Vagina (tissue), 2 donors: Measurements from ENCODE around the gene LRRC10. TPM values are rescaled to one million over a fixed set of nuclear protein-coding genes. Genes with fewer than 3 reads are reported as not detected.
"Not testable (repeated sequence)": the region's sequence is repeated elsewhere in the genome, so short reads cannot be mapped to it uniquely, and the experiment has no call there.

Experiments
- DNase-seq, 2 donors: peaks; one replicate each; pipeline ENCODE4 v3.0.0-alpha.2; 2017; ENCODE audit errors: extremely low spot score in 2 of 2
- H3K27ac ChIP-seq: fragments of 200-600 bp; sonication (generic); one replicate; pipeline ENCODE4 v1.5.1; 2019
- H3K27me3 ChIP-seq: fragments of 200-600 bp; sonication (generic); one replicate; pipeline ENCODE4 v1.5.1; 2019
- H3K36me3 ChIP-seq, 2 donors: fragments of 200-600 bp; sonication (generic); one replicate each; pipeline ENCODE4 v1.5.1; 2017 to 2019
- H3K4me1 ChIP-seq: fragments of 200-600 bp; sonication (generic); one replicate; pipeline ENCODE4 v1.5.1; 2019
- H3K4me3 ChIP-seq, 2 donors: fragments of 200-600 bp; sonication (generic); 1 replicate in 1 of 2; 2 replicates in 1 of 2; pipeline ENCODE4 v1.5.1; 2016 to 2019
- H3K9me3 ChIP-seq: fragments of 200-600 bp; sonication (generic); one replicate; pipeline ENCODE4 v1.5.1; 2019
- POLR2A ChIP-seq, 2 donors: fragments of 450-650 bp; IDR thresholded peaks; one replicate each; pipeline ENCODE4 v1.6.1; 2017; ENCODE audit warnings: antibody characterized with exemption in 2 of 2, mild to moderate bottlenecking in 2 of 2, moderate library complexity in 2 of 2
- POLR2AphosphoS5 ChIP-seq, 2 donors: sonication (generic); formaldehyde crosslinking; IDR thresholded peaks; one replicate each; pipeline ENCODE4 v1.9.0; 2017; ENCODE audit warnings: antibody characterized with exemption in 2 of 2, mild to moderate bottlenecking in 2 of 2, low read depth in 1 of 2; ENCODE audit not compliant: insufficient read depth in 1 of 2
- intact Hi-C: fragments of 100-400 bp; cut with DNase I; formaldehyde crosslinking; loops from one replicate; pipeline ENCODE4 v1.15.1; 2023
- total RNA-seq: library from RNA; depleted of rRNA; stranded (reverse); fragments of >200 nt; gene quantifications from one replicate; pipeline ENCODE4 v1.2.3, GENCODE V29; 2016
- TF ChIP-seq, protein P1 (sequence below), 3 experiments: fragments of 450-650 bp in 2 of 3; fragments of 200-600 bp in 1 of 3; sonication (generic) in 1 of 3; IDR thresholded peaks; one replicate each; pipeline ENCODE4 v1.5.1; 2017 to 2019; ENCODE audit warnings: antibody characterized with exemption in 3 of 3, mild to moderate bottlenecking in 2 of 3, moderate library complexity in 2 of 3

The LRRC10 gene
- total RNA-seq, 1 donor from 2014 or later = not detected

DNA sequence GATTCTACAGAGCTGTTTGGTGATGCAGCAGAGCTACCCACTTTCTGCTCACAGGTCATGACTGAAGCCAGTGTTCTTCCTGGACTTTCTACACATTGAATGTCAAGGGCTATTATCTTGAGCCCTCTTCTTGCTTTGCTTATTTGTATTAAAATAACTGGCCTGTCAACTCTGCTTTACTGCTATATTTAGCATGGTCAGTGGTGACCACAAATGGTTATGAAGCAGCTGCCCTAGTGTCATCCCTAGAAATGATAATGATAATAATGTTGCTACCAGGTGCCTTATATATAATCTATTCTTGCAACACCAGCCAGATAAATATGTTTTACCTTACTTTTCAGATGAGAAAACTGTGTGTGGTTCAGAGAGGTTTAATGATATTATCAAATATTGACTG, 2.6 kb upstream of the LRRC10 start:
- no peaks in the 10 kb centered on the region for H3K4me1 ChIP-seq
- H3K9me3 ChIP-seq = no peaks in the 10 kb centered on the region
- TF ChIP-seq POLR2AphosphoS5 (IDR thresholded peaks at IDR 0.05; ENCODE audit: insufficient read depth in 1 of 2, low read depth in 1 of 2) = no peak
- H3K27ac ChIP-seq = no peak overlapping the region
- intact Hi-C loops = no loop called here
- DNase-seq = no peak
- no peaks in the 10 kb centered on the region for H3K36me3 ChIP-seq
- H3K27me3 ChIP-seq = no peaks in the 10 kb centered on the region
- no peak overlapping the region for H3K4me3 ChIP-seq

DNA sequence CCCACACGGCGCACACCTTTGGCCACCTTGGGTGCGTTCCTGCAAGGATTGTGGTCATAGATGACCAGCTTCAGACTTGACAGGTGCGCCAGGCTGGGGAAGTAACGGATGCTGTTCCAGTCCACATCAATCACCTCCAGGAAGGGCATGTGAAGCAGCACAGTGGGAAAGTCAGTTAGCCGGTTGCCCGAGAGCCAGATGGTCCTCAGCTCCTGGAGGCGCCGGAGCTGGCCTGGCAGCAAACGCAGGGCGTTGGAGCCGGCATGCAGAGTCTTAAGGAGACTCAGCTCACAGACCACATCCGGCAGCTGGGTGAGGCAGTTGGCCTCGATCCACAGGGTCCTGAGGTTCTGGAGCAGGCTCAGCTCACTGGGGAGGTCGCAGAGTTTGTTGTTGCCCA, 581 bp downstream of the LRRC10 start:
- intact Hi-C loops = no loop called here
- TF ChIP-seq, protein P1, sequence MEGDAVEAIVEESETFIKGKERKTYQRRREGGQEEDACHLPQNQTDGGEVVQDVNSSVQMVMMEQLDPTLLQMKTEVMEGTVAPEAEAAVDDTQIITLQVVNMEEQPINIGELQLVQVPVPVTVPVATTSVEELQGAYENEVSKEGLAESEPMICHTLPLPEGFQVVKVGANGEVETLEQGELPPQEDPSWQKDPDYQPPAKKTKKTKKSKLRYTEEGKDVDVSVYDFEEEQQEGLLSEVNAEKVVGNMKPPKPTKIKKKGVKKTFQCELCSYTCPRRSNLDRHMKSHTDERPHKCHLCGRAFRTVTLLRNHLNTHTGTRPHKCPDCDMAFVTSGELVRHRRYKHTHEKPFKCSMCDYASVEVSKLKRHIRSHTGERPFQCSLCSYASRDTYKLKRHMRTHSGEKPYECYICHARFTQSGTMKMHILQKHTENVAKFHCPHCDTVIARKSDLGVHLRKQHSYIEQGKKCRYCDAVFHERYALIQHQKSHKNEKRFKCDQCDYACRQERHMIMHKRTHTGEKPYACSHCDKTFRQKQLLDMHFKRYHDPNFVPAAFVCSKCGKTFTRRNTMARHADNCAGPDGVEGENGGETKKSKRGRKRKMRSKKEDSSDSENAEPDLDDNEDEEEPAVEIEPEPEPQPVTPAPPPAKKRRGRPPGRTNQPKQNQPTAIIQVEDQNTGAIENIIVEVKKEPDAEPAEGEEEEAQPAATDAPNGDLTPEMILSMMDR (IDR thresholded peaks at IDR 0.05) = no peak
- no peak for TF ChIP-seq POLR2AphosphoS5 (IDR thresholded peaks at IDR 0.05; ENCODE audit: insufficient read depth in 1 of 2, low read depth in 1 of 2)
- no peak for TF ChIP-seq POLR2A (IDR thresholded peaks at IDR 0.05)
- no peak for DNase-seq

DNA sequence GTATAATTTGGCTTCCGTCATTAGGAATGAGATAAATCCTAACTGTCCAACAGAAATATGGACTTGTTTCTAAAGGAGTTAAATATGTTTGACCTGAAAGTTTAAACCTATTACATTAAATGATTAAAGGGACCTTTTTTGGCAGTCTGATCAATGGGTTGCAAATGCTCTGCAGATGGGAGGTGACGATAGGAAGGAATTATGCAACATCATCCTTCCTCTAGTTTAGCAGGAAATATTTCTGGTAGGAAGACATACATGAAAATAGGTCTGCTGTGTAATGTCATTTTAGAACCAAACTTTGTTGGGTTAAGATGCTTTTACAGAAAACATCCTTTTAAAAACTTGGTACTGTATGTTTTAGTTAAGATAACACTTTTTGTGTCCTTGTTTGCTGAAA, 2.6 kb downstream of the LRRC10 start:
- no peak for DNase-seq
- intact Hi-C loops = no loop called here
- TF ChIP-seq POLR2AphosphoS5 (IDR thresholded peaks at IDR 0.05; ENCODE audit: insufficient read depth in 1 of 2, low read depth in 1 of 2) (no peak), POLR2A (IDR thresholded peaks at IDR 0.05) (no peak)
- TF ChIP-seq, protein P1 (IDR thresholded peaks at IDR 0.05) = no peak
- Histone ChIP-seq H3K36me3 (peaks cover 0 to 3% of the 10 kb centered on the region in 2 donors), H3K27me3 (no peaks in the 10 kb centered on the region), H3K27ac (no peak overlapping the region), H3K4me3 (no peak overlapping the region), H3K4me1 (no peaks in the 10 kb centered on the region), H3K9me3 (no peaks in the 10 kb centered on the region)

More for the DNA sequence above, 581 bp downstream of the LRRC10 start:
- no peaks in the 10 kb centered on the region for H3K27me3 ChIP-seq
- no peaks in the 10 kb centered on the region for H3K9me3 ChIP-seq
- H3K36me3 ChIP-seq = no peaks in the 10 kb centered on the region
- no peak overlapping the region for H3K27ac ChIP-seq
- no peaks in the 10 kb centered on the region for H3K4me1 ChIP-seq
- H3K4me3 ChIP-seq = no peak overlapping the region

DNA sequence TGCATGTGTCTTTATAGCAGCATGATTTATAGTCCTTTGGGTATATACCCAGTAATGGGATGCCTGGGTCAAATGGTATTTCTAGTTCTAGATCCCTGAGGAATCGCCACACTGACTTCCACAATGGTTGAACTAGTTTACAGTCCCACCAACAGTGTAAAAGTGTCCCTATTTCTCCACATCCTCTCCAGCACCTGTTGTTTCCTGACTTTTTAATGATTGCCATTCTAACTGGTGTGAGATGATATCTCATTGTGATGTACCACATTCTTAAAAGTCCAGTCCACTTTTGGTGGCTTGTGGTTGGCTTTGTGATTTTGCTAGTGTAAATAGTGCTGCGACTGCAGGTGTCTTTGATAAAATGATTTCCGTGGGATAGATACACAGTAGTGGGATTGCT, 6.4 kb downstream of the LRRC10 start:
- DNase-seq, H3K27ac ChIP-seq, H3K27me3 ChIP-seq, H3K4me3 ChIP-seq, intact Hi-C loops, H3K9me3 ChIP-seq, H3K4me1 ChIP-seq: not testable (repeated sequence)
- peaks cover 0 to 34% of the 10 kb centered on the region in 2 donors for H3K36me3 ChIP-seq

DNA sequence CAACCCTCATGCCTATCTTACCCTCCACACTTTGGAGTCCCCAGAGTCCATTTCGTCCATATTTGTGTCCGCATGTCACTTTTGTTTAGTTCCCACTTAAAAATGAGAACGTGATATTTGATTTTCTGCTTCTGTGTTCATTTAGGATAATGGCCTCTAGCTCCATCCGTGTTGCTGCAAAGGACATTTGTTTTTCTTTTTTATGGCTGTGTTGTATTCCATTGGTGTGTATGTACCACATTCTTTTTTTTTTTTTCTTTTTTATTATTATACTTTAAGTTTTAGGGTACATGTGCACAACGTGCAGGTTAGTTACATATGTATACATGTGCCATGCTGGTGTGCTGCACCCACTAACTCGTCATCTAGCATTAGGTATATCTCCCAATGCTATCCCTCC, 7.2 kb downstream of the LRRC10 start:
- H3K36me3 ChIP-seq = peaks cover 0 to 41% of the 10 kb centered on the region in 2 donors
- DNase-seq, intact Hi-C loops, H3K4me1 ChIP-seq, H3K9me3 ChIP-seq, H3K27me3 ChIP-seq, H3K27ac ChIP-seq, H3K4me3 ChIP-seq: not testable (repeated sequence)

DNA sequence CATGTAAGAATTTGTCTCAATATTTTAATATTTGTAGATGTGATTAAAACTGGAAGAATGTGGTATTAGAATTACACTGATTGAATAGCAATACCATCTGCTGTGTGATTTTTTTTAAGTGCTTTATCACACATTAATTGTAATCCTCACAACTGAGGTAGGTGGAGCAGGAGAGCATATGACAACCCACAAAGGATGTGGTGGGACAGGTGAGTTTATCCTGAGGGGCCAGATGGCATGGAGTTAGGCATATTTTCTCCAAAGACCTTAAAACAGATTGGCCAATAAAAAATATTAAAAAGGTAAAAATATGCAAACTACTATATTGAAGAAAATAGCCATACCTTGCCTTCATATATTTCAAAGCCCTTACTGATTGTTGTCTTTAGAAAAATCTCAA, 7.8 kb downstream of the LRRC10 start:
- intact Hi-C loops = no loop called here
- H3K9me3 ChIP-seq = no peaks in the 10 kb centered on the region
- no peaks in the 10 kb centered on the region for H3K27me3 ChIP-seq
- TF ChIP-seq POLR2AphosphoS5 (IDR thresholded peaks at IDR 0.05; ENCODE audit: insufficient read depth in 1 of 2, low read depth in 1 of 2) (no peak), POLR2A (IDR thresholded peaks at IDR 0.05) (no peak)
- TF ChIP-seq, protein P1 (IDR thresholded peaks at IDR 0.05) = no peak
- H3K4me1 ChIP-seq = no peaks in the 10 kb centered on the region
- H3K27ac ChIP-seq = no peak overlapping the region
- DNase-seq = no peak
- peaks cover 0 to 46% of the 10 kb centered on the region in 2 donors for H3K36me3 ChIP-seq
- H3K4me3 ChIP-seq = no peak overlapping the region
